Mesendoderm (in vitro differentiated cells): ENCODE data around the gene CRYBB1.
A peak's percentile ranks its signal among the peaks of the same experiment; 100 is the strongest.

Source experiments
- DNase-seq: peaks from one replicate; pipeline ENCODE4 v3.0.0; 2013
- H2AK5ac ChIP-seq: 2 replicates; pipeline ENCODE4 v1.6.1; 2013; ENCODE audit warnings: low read length, inconsistent platforms
- H2BK120ac ChIP-seq: 2 replicates; pipeline ENCODE4 v1.6.1; 2013; ENCODE audit warnings: low read depth, mild to moderate bottlenecking, low read length, moderate library complexity, mixed read lengths
- H2BK15ac ChIP-seq: replicated peaks from 2 replicates; pipeline ENCODE4 v1.6.1; 2013; ENCODE audit warnings: low read depth, mild to moderate bottlenecking, moderate library complexity
- H2BK5ac ChIP-seq: 2 replicates; pipeline ENCODE4 v1.6.1; 2013; ENCODE audit warnings: low read length, inconsistent platforms
- H3K18ac ChIP-seq: 2 replicates; pipeline ENCODE4 v1.6.1; 2013; ENCODE audit warnings: mild to moderate bottlenecking, low read length, mixed read lengths
- H3K23ac ChIP-seq: one replicate; pipeline ENCODE4 v1.6.1; 2013; ENCODE audit warnings: low read length
- H3K27ac ChIP-seq: 2 replicates; pipeline ENCODE4 v1.5.1; 2013; ENCODE audit warnings: low read depth, mild to moderate bottlenecking, inconsistent platforms, low read length, moderate library complexity
- H3K27me3 ChIP-seq: 2 replicates; pipeline ENCODE4 v1.6.1; 2013; ENCODE audit warnings: low read length, control low read depth, mild to moderate bottlenecking, inconsistent platforms; ENCODE audit not compliant: insufficient read depth, poor library complexity
- H3K36me3 ChIP-seq: 2 replicates; pipeline ENCODE4 v1.6.1; 2013; ENCODE audit warnings: low read length, inconsistent platforms; ENCODE audit not compliant: control insufficient read depth, insufficient read depth
- H3K4ac ChIP-seq: one replicate; pipeline ENCODE4 v1.6.1; 2013; ENCODE audit warnings: low read depth, mild to moderate bottlenecking, low read length, moderate library complexity
- H3K4me1 ChIP-seq: 2 replicates; pipeline ENCODE4 v1.6.1; 2013; ENCODE audit warnings: low read depth, low read length, inconsistent platforms; ENCODE audit not compliant: control insufficient read depth
- H3K4me2 ChIP-seq: 2 replicates; pipeline ENCODE4 v1.6.1; 2013; ENCODE audit warnings: low read length
- H3K4me3 ChIP-seq: 2 replicates; pipeline ENCODE4 v1.5.1; 2013; ENCODE audit warnings: mild to moderate bottlenecking, low read length
- H3K56ac ChIP-seq: one replicate; pipeline ENCODE4 v1.6.1; 2013; ENCODE audit warnings: low read length
- H3K79me1 ChIP-seq: 2 replicates; pipeline ENCODE4 v1.6.1; 2013; ENCODE audit warnings: low read length, inconsistent platforms
- H3K79me2 ChIP-seq: 2 replicates; pipeline ENCODE4 v1.6.1; 2013; ENCODE audit warnings: mild to moderate bottlenecking, low read length; ENCODE audit not compliant: control insufficient read depth, insufficient read depth
- H3K9ac ChIP-seq: 2 replicates; pipeline ENCODE4 v1.6.1; 2013; ENCODE audit warnings: low read length, inconsistent platforms
- H4K5ac ChIP-seq: one replicate; pipeline ENCODE4 v1.6.1; 2013; ENCODE audit warnings: low read length
- H4K8ac ChIP-seq: one replicate; pipeline ENCODE4 v1.6.1; 2013; ENCODE audit warnings: low read depth, mild to moderate bottlenecking, control low read depth, low read length, moderate library complexity
- WGBS: extraction: QIAGEN DNeasy Blood & Tissue Kit; methylation state at CpG from one replicate; pipeline ENCODE4 v1.1.7; 2013; ENCODE audit warnings: low lambda C conversion rate, missing lambda C conversion rate; ENCODE audit not compliant: insufficient coverage; ENCODE audit errors: extremely low coverage; 5-methylcytosine and 5-hydroxymethylcytosine counted together

The CRYBB1 gene

GRCh38 chr22:26660961-26661578 lies 43.2 kb upstream of the CRYBB1 start:
- H2BK15ac ChIP-seq: peak overlapping the region; percentile 20
- no peak overlapping the region for H4K5ac ChIP-seq
- peak; percentile 82 for DNase-seq
- peak overlapping the region; percentile 26 for H3K56ac ChIP-seq
- H3K79me1 ChIP-seq: no peaks in the 10 kb centered on the region
- no CpG with 5 or more reads among the region's 7 CpGs for WGBS
- peaks cover 16% of the 10 kb centered on the region for H3K79me2 ChIP-seq
- no peak overlapping the region for H3K9ac ChIP-seq
- H3K18ac ChIP-seq: peak overlapping the region; percentile 46
- no peak overlapping the region for H2BK5ac ChIP-seq
- no peak overlapping the region for H3K27ac ChIP-seq
- no peak overlapping the region for H3K4me3 ChIP-seq
- H3K36me3 ChIP-seq: no peaks in the 10 kb centered on the region
- H3K4me2 ChIP-seq: no peak overlapping the region
- H4K8ac ChIP-seq: no peak overlapping the region
- H3K4ac ChIP-seq: no peak overlapping the region
- H3K23ac ChIP-seq: no peak overlapping the region
- no peaks in the 10 kb centered on the region for H3K27me3 ChIP-seq
- H3K4me1 ChIP-seq: peaks cover 5% of the 10 kb centered on the region
- H2AK5ac ChIP-seq: no peak overlapping the region
- no peak overlapping the region for H2BK120ac ChIP-seq

- Histone ChIP-seq H3K56ac (peak overlapping the region; percentile 26), H2BK120ac (peak overlapping the region; percentile 9), H3K18ac (peak overlapping the region; percentile 46), H3K27ac (no peak overlapping the region), H3K4me1 (peaks cover 5% of the 10 kb centered on the region), H3K4me3 (no peak overlapping the region), H2BK15ac (no peak overlapping the region), H3K27me3 (no peaks in the 10 kb centered on the region), H3K4me2 (no peak overlapping the region), H3K36me3 (no peaks in the 10 kb centered on the region), H4K8ac (no peak overlapping the region), H2BK5ac (no peak overlapping the region), H3K9ac (no peak overlapping the region), H3K79me1 (no peaks in the 10 kb centered on the region), H2AK5ac (no peak overlapping the region), H3K79me2 (peaks cover 16% of the 10 kb centered on the region), H4K5ac (no peak overlapping the region), H3K23ac (no peak overlapping the region), H3K4ac (no peak overlapping the region)
- no CpG with 5 or more reads among the region's 6 CpGs for WGBS
- no peak for DNase-seq
Measured at GRCh38 chr22:26660356-26660755, 42.5 kb upstream of the CRYBB1 start.

- Histone ChIP-seq H3K4me1 (peaks cover 4% of the 10 kb centered on the region), H4K5ac (no peak overlapping the region), H3K18ac (peak overlapping the region; percentile 88), H3K27me3 (no peaks in the 10 kb centered on the region), H3K27ac (no peak overlapping the region), H2BK120ac (peak overlapping the region; percentile 61), H3K4me2 (peak overlapping the region; percentile 76), H2AK5ac (no peak overlapping the region), H3K36me3 (no peaks in the 10 kb centered on the region), H2BK5ac (no peak overlapping the region), H2BK15ac (no peak overlapping the region), H3K56ac (peak overlapping the region; percentile 80), H3K79me2 (peaks cover 16% of the 10 kb centered on the region), H3K4me3 (peak overlapping the region; percentile 35), H3K9ac (peak overlapping the region; percentile 58), H3K79me1 (no peaks in the 10 kb centered on the region), H3K23ac (no peak overlapping the region), H4K8ac (no peak overlapping the region), H3K4ac (peak overlapping the region; percentile 91)
- peak; percentile 99 for DNase-seq
- WGBS: no CpG with 5 or more reads among the region's 27 CpGs
Measured at GRCh38 chr22:26658671-26659478, 41.0 kb upstream of the CRYBB1 start.

GRCh38 chr22:26658161-26658560 lies 40.3 kb upstream of the CRYBB1 start:
- Histone ChIP-seq H3K36me3 (no peaks in the 10 kb centered on the region), H3K27ac (no peak overlapping the region), H3K79me1 (no peaks in the 10 kb centered on the region), H3K56ac (peak overlapping the region; percentile 80), H3K27me3 (no peaks in the 10 kb centered on the region), H3K79me2 (peaks cover 16% of the 10 kb centered on the region), H2BK120ac (no peak overlapping the region), H3K9ac (peak overlapping the region; percentile 58), H4K8ac (no peak overlapping the region), H3K4me1 (peaks cover 4% of the 10 kb centered on the region), H3K23ac (no peak overlapping the region), H4K5ac (peak overlapping the region; percentile 29), H3K18ac (peak overlapping the region; percentile 88), H3K4me2 (peak overlapping the region; percentile 76), H2AK5ac (no peak overlapping the region), H3K4ac (peak overlapping the region; percentile 64), H3K4me3 (peak overlapping the region; percentile 35), H2BK5ac (no peak overlapping the region), H2BK15ac (no peak overlapping the region)
- no CpG with 5 or more reads among the region's 11 CpGs for WGBS
- DNase-seq: peak; percentile 56

GRCh38 chr22:26656891-26657851 lies 39.3 kb upstream of the CRYBB1 start, which contains the start of gene MIAT:
TSS of gene MIAT (plus strand) at chr22:26657588.
- peak; percentile 68 for DNase-seq
- H3K27ac ChIP-seq: no peak within 1 kb of the TSS
- no peaks in the 10 kb centered on the region for H3K27me3 ChIP-seq
- no peak within 1 kb of the TSS for H3K23ac ChIP-seq
- H3K4me1 ChIP-seq: peaks cover 4% of the 10 kb centered on the region
- no peak within 1 kb of the TSS for H2BK15ac ChIP-seq
- H3K79me2 ChIP-seq: peaks cover 14% of the 10 kb centered on the region
- H4K8ac ChIP-seq: no peak within 1 kb of the TSS
- peak within 1 kb of the TSS; percentile 88 for H3K18ac ChIP-seq
- peak within 1 kb of the TSS; percentile 99 for H3K4me2 ChIP-seq
- peak within 1 kb of the TSS; percentile 86 for H3K56ac ChIP-seq
- no peak within 1 kb of the TSS for H2BK120ac ChIP-seq
- no peaks in the 10 kb centered on the region for H3K79me1 ChIP-seq
- peak within 1 kb of the TSS; percentile 70 for H3K4me3 ChIP-seq
- WGBS: no CpG with 5 or more reads among the region's 62 CpGs
- peak within 1 kb of the TSS; percentile 29 for H4K5ac ChIP-seq
- peak within 1 kb of the TSS; percentile 78 for H3K9ac ChIP-seq
- H3K36me3 ChIP-seq: no peaks in the 10 kb centered on the region
- no peak within 1 kb of the TSS for H2BK5ac ChIP-seq
- H3K4ac ChIP-seq: peak within 1 kb of the TSS; percentile 64
- no peak within 1 kb of the TSS for H2AK5ac ChIP-seq
